NT2/D1 (cell line): ENCODE results near the gene POU6F2.

Experiments used
- DNase-seq: peaks from one replicate; pipeline ENCODE4 v3.0.0-alpha.2; 2011; ENCODE audit warnings: low read depth, low spot score
- H3K27me3 ChIP-seq: 2 replicates; pipeline ENCODE4 v1.6.0; 2011; ENCODE audit warnings: mild to moderate bottlenecking; ENCODE audit not compliant: insufficient read length, insufficient read depth
- H3K36me3 ChIP-seq: 2 replicates; pipeline ENCODE4 v1.6.1; 2011; ENCODE audit warnings: mild to moderate bottlenecking, low read length, mixed read lengths; ENCODE audit not compliant: insufficient read depth, insufficient read length
- H3K4me1 ChIP-seq: 2 replicates; pipeline ENCODE4 v1.5.1; 2011; ENCODE audit not compliant: insufficient read depth, insufficient read length
- H3K4me3 ChIP-seq: 2 replicates; pipeline ENCODE4 v1.5.1; 2011; ENCODE audit warnings: low read depth; ENCODE audit not compliant: insufficient read length
- H3K9ac ChIP-seq: 2 replicates; pipeline ENCODE4 v1.6.0; 2011; ENCODE audit warnings: low read depth; ENCODE audit not compliant: insufficient read length
- H3K9me3 ChIP-seq: 2 replicates; pipeline ENCODE4 v1.5.1; 2011; ENCODE audit warnings: mild to moderate bottlenecking, low read length; ENCODE audit not compliant: insufficient read depth
- SUZ12 ChIP-seq: IDR thresholded peaks from 2 replicates; pipeline ENCODE4 v1.6.1; 2011; ENCODE audit not compliant: insufficient read length, insufficient read depth; ENCODE audit errors: extremely low read depth
- YY1 ChIP-seq: IDR thresholded peaks from 2 replicates; pipeline ENCODE4 v1.6.1; 2011; ENCODE audit not compliant: insufficient read length, insufficient read depth
- ZNF274 ChIP-seq: IDR thresholded peaks from 2 replicates; pipeline ENCODE4 v1.6.1; 2011; ENCODE audit warnings: mild to moderate bottlenecking, low read depth, low read length

POU6F2 gene

DNA sequence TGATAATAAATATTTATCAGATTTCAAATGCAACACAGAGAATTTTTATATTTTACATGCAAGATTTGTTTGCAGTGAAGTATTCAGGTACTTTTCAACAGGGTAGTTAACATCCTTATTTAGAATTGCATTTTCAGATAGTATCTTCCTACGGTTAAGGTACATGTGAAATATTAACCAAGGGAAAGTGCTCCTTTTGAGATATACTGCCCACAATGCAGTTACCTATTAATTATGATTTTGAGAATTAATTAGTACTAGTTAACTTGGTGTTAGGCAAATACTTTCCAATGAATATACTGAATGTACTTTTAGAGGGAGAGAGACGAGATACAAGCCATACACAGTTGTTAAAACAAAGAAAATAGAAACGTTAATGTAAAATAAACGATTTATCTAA, 382.3 kb downstream of the POU6F2 start:
- Histone ChIP-seq H3K9me3 (no peaks in the 10 kb centered on the region), H3K4me1 (no peaks in the 10 kb centered on the region), H3K4me3 (no peak overlapping the region), H3K9ac (no peak overlapping the region), H3K27me3 (no peaks in the 10 kb centered on the region), H3K36me3 (no peaks in the 10 kb centered on the region)
- DNase-seq = no peak
- TF ChIP-seq SUZ12 (no peak), YY1 (no peak), ZNF274 (no peak)

DNA sequence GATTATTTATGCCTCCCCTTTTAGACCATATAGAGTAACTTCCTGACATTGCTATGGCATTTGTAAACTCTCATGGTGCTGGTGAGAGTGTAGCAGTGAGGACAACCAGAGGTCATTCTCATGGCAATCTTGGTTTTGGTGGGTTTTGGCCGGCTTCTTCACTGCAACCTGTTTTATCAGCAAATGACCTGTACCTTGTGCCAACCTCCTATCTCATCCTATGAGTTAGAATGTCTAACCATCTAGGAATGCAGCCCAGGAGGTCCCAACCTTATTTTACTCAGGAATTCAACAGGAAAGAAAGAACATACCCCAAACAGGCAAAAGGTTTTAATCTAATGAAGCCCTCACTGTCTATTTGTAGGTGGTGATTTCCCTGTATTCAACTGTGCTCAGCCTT, 383.1 kb downstream of the POU6F2 start:
- H3K27me3 ChIP-seq = no peaks in the 10 kb centered on the region
- DNase-seq = no peak

DNA sequence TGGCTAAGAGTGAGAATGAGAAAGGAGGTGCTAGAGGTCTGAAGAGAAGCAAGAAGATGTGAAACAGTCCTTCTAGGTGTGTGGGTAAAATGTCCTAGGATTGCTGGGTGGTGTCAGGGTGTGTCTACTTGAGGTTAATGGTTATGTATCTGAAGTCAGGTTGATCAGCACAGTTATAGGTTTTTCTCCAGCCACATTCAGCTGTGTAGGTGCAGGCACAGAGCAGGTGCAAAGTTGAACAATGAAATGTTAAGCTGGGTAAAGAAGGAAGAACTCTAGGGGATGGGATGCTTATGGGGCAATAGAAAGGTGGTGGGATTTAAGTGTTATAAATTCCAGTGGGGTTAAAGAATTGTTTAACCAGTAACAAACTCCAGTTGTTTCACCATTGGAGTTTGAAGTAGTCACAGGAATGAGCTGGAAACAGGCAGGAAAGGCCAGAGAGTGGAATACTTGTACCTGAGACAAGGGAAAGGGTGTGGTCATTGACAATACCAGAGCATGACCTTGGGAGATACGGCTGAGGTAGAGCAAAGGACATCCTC, 388.1 kb downstream of the POU6F2 start:
- Histone ChIP-seq H3K36me3 (no peaks in the 10 kb centered on the region), H3K27me3 (no peaks in the 10 kb centered on the region), H3K9me3 (no peaks in the 10 kb centered on the region), H3K4me3 (no peak overlapping the region), H3K9ac (no peak overlapping the region), H3K4me1 (no peaks in the 10 kb centered on the region)
- DNase-seq = no peak
- TF ChIP-seq ZNF274 (no peak), YY1 (no peak), SUZ12 (no peak)

More for the DNA sequence above, 383.1 kb downstream of the POU6F2 start:
- no peak for TF ChIP-seq ZNF274
- no peak for TF ChIP-seq SUZ12
- TF ChIP-seq YY1 = no peak
- Histone ChIP-seq H3K4me3 (no peak overlapping the region), H3K36me3 (no peaks in the 10 kb centered on the region), H3K9me3 (no peaks in the 10 kb centered on the region), H3K4me1 (no peaks in the 10 kb centered on the region), H3K9ac (no peak overlapping the region)

DNA sequence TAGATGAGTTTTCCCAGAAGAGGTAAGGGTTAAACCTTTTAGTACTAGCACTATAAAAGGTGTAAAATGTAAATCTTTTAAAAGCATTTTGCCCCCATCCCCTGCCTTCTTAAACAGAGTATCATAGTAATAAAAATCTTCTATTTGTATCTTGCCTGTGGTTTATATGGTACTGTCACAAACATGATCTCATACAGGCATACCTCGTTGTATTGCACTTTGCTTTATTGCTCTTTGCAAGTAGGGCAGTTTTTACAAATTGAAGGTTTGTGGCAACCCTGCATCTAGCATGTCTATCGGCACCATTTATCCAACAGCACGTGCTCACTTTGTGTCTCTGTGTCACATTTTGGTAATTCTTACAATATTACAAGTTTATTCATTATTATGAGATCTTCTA, 389.7 kb downstream of the POU6F2 start:
- no peak for DNase-seq
- Histone ChIP-seq H3K36me3 (no peaks in the 10 kb centered on the region), H3K9me3 (no peaks in the 10 kb centered on the region), H3K27me3 (no peaks in the 10 kb centered on the region), H3K4me3 (no peak overlapping the region), H3K9ac (no peak overlapping the region), H3K4me1 (no peaks in the 10 kb centered on the region)
- TF ChIP-seq ZNF274 = no peak
- no peak for TF ChIP-seq YY1
- no peak for TF ChIP-seq SUZ12

DNA sequence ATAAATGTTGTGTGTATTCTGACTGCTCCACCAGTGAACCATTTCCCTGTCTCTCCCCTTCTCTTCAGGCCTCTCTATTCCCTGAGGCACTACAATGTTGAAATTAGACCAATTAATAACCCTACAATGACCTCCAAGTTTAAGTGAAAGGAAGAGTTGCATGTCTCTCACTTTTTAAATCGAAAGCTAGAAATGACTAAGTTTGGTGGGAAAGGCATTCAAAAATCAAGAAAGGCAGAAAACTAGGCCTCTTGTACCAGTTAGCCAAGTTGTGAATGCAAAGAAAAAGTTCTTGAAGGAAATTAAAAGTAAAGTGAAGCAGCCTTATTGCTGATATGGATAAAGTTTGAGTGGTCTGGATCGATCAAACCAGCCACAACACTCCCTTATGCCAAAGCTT, 390.2 kb downstream of the POU6F2 start:
- Histone ChIP-seq H3K4me3 (no peak overlapping the region), H3K4me1 (no peaks in the 10 kb centered on the region), H3K9ac (no peak overlapping the region), H3K27me3 (no peaks in the 10 kb centered on the region), H3K36me3 (no peaks in the 10 kb centered on the region), H3K9me3 (no peaks in the 10 kb centered on the region)
- no peak for DNase-seq
- no peak for TF ChIP-seq SUZ12

DNA sequence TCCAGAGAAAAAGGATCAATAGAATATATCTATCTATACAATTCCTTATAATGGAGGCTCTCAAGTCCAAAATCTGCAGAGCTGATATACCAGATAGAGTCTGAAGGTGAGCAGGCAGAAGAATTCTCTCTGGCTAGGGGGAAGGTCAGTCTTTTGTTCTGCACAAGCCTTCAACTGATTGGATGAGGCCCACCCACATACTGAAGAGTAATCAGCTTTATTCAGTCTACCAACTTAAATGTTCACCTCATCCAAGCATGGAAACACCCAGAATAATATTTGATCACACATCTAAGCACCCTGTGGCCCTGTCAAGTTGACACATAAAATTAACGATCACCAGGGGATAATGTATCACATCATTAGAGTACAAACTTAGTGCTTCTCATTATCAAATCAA, 394.7 kb downstream of the POU6F2 start:
- no peak for TF ChIP-seq ZNF274
- TF ChIP-seq SUZ12 = no peak
- TF ChIP-seq YY1 = no peak
- Histone ChIP-seq H3K27me3 (no peaks in the 10 kb centered on the region), H3K36me3 (no peaks in the 10 kb centered on the region)

DNA sequence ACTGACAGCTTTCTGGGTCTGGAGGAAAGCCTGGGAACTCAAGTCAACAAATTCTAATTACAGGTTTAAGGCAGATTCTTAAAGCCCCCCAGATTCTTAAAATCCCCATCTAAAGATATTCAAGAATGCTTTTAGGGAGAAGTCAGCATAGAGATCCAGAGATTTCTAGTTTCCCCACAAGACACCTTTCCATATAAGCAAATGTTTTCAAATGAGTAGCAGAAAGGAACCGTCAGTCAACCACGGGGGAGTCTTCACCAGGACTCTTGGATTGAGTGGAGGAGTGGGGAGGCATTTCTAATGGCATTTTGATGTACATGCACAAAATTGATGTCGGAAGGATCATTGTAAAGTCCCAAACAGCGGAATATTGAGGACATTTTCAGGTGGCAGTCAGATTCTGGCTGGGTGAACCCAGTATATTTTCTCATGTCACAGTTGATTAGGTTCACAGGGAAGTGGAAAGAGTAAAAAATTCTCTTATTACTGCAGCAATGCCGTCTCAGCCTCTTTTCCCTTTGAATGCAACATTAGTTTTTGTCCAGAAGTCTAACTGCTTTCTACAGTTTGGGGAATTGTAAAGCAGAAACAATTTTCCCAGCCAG, 396.8 kb downstream of the POU6F2 start:
- Histone ChIP-seq H3K27me3 (no peaks in the 10 kb centered on the region), H3K9me3 (no peaks in the 10 kb centered on the region), H3K9ac (no peak overlapping the region), H3K4me1 (no peaks in the 10 kb centered on the region), H3K36me3 (no peaks in the 10 kb centered on the region), H3K4me3 (no peak overlapping the region)
- no peak for TF ChIP-seq YY1
- no peak for TF ChIP-seq ZNF274
- TF ChIP-seq SUZ12 = no peak
- no peak for DNase-seq

More for the DNA sequence above, 394.7 kb downstream of the POU6F2 start:
- H3K4me1 ChIP-seq = no peaks in the 10 kb centered on the region
- H3K9ac ChIP-seq = no peak overlapping the region
- H3K4me3 ChIP-seq = no peak overlapping the region
- DNase-seq = no peak
- no peaks in the 10 kb centered on the region for H3K9me3 ChIP-seq
